Measurements from ENCODE around the gene UBE2O.

The UBE2O gene

DNA sequence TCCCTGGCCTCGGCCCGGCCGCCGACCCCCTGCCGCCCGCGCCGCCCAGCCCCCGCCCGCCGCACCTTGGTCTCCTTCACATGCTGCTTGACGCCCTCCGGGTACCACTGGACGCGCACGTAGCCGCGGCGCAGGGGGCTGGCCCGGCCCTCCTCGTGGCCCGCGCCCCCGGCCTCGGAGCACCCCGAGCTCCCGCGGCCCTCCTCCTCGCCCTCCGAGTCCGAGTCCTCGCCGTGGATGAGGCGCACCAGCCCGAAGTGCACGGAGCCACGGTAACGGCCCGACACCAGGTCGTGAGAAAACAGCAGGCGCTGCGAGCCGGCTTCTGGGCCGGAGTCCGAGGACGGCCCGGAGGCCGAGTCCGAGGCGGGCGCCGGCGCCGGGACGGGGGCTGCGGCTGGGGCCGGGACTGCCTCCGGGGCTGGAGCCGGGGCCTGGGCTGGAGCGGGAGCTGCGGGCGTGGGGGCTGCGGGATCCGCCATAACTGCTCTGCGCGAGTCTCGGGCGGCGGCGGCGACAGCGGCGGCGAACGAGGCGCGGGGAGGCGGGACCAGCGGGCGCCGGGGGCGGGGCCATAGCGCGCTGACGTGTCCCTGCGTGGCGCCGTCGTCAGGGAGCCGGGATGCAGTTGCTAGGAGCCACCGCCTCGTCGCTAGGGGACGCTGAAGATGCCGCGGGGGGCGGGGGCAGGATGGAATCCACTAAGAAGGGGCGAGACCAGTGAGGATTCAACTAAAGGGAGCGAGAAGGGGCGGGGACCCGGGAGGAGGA lies at the start of gene UBE2O:
UBE2O (minus strand) TSS at position 493 of the 771 bp plus-strand sequence; CDS start at position 482, 11 bp downstream.
- peak; percentile 96 for DNase-seq

DNA sequence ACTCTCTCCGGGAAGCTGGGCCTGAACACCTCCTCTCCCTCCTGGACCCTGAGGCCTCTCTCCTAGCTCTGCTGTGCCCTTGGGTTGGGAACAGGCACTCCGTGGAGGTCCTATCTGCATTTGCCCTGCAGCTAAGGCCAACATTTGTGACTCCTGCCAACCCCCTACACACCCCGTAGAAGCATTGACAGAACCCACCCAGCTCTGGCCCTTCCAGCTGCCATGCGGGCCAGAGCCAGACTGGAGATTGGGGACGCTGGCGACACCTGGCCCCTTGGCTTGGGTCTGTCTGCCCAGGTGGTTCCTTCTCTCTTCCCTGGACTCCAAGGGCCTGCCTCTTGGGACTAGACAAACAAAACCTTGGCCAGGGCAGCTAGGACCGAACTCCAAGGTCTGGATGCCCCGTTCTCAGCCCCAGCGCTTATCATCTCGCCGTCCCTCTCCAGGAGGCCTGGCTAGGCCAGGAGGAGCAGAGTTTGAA lies 48.9 kb upstream of the UBE2O start:
- no peak for DNase-seq

DNA sequence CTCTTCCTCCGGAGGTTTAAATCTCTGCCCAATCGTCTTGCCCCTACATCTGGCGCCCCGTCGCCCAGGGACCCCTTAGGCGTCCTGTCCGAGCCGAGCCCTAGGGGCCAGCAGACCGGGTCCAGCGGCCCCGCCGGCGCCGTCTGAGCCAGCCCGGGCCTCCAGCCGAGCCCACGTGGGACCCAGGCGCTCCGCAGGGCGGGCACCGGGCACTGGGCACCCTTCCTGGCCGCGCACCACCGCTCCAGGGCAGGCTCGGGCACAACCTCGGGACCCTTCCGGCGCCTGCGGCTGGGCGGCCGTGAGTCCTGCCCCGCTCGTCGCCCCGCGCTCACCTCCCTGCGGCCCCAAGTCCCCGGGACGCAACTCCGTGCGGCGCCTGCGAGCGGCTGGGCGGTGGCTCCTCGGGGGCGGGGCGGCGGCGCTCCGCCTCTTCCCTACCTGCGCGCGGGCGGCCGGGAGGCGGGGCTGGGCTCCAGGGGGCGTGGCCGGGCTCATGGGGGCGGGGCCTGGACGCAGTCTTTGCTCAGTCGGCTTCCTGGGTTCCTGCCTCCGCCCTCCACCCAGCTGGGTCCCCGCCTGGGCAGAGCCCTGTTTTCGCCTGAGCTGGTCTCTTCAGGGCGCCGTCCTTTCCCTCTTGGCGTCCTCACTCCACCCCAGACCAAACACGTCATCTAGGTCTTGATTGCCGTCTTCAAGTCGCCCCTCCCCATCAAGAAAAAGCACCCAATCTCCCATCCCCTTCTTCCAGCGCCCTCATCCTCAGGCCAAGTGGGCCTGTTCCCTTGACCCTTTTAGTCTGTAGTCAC lies 48.3 kb upstream of the UBE2O start, which contains the start of gene RHBDF2:
RHBDF2 (minus strand) TSS at position 406 of the 809 bp plus-strand sequence. CDS start 19,899 bp downstream, outside the sequence.
- peak; percentile 99 for DNase-seq

DNA sequence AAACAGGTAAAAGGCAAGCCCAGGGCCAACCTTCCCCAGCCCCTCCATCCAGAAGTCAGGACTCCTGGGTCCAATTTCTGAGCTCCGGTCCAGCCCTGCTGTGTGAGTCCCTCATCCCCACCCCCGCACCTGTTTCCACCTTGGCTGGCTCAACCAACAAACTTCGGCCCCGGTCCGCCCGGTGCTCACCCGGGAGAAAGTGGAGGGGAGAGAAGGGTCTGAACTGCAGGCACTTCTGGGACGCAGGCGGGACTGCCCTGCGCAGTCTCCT lies 47.7 kb upstream of the UBE2O start:
- no peak for DNase-seq

DNA sequence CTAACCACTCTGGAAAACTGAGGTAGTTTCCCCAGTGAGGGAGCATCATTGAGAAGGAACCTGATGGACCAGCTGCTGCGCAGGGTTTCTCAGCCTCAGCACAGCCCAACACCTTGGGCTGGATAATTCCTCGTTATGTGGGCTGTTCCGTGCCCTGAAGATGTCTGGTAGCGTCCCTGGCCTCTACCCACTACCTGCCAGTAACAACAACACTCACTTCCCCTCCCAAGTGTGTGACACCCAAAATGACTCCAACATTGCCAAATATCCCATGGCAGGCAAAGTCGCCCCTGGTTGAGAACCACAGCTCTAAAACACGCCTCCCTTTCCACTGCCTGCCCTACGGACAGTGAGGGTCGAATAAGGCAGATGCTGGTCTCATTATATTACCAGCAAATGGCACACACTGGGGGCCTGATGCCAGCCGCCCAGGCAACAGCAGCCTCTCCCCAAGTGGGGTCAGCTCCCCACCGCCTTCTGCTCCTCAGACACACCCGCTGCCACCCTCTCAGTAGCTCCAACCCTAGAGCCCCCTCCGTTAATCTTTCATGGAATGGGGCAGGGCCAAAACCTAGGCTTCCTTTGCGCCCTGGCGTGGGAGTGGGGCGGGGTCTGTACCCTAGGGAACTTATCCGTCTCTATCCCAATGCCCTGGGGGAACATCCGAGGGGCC lies 47.3 kb upstream of the UBE2O start:
- DNase-seq = no peak

DNA sequence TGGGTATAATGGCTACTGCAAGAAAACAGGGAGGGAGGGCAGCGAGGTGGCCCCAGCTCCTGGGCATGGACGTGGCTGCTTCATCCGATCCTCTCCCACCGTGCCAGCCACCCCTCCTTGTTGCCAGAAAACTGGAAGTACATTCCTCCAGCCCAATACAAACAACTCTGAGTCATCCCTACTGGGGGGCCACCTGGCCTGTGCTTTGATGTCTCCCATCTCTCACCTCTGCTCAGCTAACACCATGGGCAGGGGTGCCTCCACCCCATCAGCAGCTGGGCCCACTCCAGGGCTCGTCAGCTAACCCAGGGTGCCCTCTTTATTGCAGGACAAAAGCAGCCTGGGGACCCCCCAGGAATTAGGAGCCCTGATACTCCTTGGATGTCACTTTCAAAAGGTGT lies 46.3 kb upstream of the UBE2O start:
- no peak for DNase-seq

DNA sequence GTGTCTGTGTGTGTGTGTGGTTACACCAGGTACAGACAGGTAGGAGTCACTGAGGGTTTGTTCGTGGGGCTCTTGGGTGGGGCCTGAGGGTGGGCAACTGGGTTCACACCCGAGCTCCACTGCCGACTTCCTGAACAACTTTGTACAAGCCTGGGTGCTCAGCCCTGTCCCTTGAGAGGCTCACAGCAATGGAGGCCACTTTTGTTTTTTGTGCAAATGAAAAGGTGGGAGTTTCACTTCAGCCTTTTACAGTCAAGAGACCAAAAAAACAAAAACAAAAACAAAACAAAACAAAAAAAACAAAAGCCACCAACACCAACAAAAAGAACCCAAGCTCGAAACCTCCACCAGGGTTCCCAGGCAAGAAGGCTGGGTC lies 45.9 kb upstream of the UBE2O start:
- DNase-seq = no peak

DNA sequence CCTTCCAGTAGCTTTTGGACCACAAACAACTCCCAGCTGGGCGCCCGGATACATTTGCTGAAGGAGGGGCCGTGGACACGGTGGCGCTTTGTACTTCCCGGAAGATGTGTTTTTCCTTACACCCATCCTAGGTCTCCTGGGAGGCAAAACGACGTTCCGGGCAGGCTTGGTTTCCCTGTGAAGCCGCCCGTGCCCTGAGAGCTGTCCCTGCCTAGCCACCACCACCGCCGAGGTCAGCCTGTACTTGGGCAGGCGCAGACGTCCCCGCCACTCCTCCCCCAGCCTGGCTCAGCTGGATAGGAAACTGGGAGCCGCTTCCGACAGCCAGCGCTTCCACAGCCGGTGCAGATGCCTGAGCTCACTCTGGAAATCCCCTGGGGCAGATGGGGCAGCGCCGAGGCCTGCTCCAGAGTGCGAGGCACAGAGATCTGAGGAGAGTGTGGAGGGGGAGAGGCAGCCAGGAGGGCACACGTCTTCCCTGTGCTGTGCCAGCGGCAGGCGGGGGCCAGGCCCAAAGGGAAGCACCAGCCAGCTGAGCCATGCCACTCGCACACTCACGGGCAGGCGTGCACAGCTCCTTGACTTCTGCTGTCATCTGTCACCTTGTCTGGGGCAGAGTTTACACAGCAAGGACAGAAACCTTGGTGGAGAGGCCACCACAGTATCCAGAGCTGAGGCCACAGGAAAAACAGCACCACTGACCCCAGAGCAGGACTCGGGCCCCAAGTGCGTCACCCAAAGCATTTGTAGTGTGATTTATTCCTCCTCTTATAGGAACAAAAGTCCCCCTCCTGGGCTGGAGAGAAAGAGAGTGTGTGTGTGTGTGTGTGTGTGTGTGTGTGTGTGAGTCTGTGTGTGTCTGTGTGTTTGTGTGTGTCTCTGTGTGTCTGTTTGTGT lies 45.3 kb upstream of the UBE2O start:
- no peak for DNase-seq

DNA sequence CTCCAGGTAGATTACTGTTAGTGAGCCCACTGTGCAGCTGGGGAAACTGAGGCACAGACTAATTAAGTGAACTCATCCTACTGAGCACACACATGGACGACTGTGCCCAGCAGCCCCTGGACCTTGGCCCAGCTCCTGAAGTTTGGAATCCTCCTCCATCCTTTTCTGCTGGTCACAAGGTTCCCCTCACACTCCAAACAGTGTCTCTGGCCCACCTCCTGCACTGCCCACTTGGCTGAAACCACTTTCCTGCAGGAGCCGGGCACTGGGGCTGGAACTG lies 44.7 kb upstream of the UBE2O start:
- no peak for DNase-seq

DNA sequence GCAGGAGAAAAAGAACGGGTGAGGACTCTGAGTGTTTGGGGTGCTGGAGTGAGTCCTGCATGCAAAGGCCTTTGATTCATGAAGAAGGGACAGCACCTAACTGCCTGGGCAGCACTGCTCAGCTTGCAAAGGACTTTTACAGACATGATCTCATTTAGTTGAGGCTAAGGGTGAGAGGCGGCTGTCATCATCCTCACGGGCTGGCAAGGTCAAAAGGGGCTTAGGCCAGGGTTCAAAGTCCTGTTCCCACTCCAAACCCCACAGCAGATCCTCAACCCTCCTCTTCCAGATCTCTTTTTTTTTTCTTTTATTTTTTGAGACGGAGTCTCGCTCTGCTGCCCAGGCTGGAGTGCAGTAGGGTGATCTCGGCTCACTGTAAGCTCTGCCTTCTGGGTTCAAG lies 43.5 kb upstream of the UBE2O start:
- no peak for DNase-seq

DNA sequence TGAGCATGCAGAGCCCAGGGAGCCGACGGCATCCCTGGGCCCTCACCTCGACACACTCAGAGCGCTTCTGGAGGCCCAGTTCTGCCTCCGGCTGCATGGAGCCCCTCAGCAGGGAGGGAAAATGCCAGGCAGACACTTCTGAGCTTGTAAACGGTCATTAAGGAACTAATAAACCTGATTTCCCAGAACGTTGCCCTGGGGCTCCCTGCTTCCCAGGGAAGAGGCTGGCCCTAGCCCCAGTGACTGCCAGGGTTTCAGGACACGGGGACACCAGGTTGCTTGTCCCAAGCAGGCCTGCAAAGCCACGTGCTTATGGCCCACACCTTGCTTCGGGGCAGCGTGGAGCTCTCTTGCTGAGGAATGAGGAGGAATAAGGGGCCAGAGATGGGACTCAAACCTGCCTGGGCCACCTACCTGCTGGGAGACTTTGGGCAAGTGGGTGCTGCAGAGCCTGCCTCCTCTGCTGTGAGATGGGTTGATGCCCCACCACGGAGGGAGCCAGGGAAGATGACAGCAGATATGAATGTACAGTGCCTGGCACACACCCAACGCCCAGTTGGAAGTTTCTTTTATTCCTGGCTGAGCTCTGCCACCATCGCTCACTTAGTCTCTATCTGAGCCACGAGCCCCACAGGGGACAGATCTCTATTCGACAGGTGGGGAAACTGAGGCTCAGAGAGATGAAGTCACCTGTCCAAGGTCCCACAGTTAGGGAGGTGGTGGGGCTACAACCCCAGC lies 42.9 kb upstream of the UBE2O start:
- no peak for DNase-seq

DNA sequence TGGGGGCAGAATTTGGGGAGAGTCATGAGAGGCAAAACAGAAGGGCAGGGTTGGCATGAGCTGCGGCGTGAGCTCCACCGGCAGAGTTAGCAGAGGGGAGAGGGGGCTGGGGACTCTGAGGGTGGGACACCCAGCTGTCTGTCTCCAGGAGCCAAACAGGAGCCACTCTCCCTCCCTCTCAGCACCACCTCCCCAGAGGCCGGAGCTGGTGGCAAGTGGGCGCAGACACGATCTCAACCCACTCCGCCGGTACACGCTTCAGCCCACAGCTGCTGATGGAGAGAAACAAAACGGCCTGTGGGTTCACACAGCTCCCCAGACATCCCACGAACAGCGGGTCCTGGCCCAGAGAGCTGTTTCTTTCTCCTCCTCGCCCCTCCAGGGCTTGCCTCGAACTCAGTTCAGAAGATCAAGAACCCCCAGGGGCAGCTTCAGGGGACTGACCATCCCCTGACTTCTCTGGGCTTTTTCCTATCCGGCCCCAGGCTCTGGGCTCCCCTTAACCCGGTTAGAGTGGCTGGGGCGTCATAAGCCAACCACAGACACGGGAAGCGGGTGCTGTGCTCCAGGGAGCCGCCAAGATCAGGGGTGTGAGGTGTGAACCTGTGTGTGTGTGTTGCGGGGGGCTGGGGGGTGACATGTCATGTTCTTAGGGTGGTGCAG lies 40.7 kb upstream of the UBE2O start:
- peak; percentile 45 for DNase-seq

DNA sequence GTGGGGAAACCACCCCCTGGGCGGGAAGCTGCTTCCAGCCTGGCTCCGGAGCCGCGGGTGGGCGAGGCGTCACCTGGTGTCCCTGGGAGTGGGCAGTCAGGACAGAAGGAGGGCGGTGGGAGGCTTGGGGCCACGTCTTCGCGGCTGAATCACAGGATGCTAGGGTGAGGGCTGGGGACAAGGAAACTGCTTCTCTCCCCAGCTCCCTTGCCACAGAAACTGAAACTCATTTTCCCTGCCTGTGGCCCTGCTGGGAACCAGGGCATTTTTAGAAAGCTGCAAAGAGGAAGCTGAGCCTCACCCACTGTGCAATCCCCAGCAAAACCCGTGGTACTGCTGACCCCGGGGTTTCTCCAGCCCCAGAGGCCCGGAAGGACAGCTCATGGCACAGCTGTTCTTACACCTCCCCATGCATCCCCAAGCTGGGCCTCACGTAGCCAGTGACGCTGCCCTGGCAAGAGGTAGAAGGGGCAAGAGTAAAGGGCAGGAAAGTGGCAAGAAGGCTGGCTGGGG lies 40.1 kb upstream of the UBE2O start:
- DNase-seq = peak; percentile 69

DNA sequence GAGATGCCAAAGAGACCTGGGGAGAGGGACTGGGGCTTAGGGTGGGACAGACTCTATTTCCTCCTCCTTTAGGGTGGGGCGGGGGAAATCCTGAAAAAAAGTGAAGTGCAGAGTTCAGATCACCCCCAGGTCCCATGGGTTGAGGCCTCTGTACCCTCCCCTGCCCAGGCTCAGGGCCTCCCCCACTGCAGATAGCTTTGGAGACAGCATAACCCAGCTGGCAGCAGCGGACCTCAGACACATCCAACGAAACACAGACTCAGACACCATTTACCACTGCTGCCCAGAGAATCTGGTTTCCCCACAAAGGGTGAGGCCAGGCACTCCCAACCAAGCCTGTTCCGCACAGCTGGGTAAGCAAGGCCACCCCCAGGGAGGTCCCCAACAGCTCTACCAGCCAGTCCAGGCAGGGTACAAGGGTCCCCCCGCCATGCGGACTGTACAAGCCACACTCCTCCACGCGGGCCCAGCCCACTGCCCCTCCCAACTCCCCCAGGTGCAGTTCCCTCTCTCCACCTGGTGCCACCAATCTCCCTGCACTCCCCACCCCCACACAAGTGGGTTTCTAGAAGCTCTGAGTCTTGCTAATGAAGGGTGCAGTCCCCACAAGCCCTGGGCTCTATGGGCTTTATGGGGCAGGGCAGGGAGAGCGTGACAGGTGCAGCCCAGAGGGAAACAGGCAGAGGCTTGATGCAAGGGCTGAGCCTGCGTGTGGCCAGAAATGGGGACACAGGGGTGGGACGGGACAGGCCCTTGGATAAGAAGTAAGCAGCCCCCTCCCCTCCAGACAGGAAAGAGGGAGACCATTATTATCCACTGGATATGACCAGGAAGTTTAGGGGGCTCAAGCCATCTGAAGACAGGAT lies 39.4 kb upstream of the UBE2O start:
- DNase-seq = peak; percentile 44

DNA sequence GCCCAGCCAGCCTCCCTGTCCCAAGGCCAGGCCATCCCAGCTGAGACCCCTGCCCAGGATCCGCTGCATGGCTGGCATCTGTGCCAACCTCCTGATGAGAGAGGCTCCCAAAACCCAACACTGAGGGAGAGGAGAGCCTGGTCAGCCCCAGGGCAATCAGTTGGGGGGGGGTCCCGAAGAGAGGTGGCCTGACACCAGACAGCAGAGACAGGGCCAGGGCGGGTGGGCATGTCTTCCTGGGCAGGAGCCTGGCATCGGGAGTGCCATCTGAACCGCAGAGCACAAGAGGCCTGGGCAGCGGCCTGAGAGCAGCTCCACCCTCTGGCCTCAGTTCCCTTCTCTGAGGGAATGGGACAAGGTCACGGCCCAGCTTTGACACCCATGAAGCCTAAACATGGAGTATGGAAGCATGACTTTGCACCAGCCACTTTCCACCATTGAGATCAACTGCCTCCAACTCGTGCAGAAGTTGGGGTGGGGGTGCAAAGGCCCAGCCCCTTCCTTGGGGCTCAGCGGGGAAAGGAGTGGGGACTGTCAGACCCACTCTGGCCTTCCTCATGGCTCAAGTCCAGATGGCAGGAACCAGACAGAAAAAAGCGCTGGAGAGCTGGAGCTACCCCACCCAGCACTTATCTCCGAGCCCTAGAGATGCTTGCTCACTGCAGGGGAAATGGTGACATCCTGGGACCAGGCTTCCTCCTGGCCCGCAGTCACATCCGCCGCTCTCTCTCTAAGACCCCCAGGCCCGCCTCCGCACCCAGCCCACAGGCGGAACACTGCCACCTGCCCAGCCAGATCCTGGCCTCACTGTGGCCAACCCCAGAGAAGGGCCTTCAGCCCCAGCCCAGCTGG lies 38.5 kb upstream of the UBE2O start:
- no peak for DNase-seq

DNA sequence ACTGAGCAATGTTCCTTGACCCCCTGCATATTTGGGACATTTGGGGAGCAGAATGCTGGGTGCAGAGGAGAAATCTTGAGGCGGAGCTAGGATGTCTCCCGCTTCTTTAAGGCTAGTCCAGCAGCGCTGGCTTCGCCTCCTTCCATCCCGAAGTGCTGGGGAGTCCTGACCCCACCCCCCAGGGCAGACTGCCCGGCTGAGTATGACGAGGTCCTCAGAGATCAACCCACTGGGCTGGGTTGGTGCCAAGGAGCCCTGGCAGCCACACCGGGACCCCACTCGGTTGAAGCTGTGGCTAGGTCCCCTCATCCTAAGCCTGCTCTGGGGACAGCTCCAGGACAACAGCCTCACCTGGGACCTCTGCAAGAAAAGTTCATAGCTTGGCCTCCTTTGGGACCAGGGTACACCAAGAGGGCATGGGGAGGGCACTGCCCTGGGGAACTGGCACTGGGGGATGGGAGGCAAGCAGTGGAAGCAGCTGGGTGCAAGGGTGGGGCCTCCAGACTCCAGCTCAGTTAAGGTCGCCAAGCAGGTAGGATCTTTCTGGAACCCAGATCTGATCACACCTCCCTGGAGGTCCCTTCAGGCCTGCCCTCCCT lies 37.3 kb upstream of the UBE2O start:
- no peak for DNase-seq

DNA sequence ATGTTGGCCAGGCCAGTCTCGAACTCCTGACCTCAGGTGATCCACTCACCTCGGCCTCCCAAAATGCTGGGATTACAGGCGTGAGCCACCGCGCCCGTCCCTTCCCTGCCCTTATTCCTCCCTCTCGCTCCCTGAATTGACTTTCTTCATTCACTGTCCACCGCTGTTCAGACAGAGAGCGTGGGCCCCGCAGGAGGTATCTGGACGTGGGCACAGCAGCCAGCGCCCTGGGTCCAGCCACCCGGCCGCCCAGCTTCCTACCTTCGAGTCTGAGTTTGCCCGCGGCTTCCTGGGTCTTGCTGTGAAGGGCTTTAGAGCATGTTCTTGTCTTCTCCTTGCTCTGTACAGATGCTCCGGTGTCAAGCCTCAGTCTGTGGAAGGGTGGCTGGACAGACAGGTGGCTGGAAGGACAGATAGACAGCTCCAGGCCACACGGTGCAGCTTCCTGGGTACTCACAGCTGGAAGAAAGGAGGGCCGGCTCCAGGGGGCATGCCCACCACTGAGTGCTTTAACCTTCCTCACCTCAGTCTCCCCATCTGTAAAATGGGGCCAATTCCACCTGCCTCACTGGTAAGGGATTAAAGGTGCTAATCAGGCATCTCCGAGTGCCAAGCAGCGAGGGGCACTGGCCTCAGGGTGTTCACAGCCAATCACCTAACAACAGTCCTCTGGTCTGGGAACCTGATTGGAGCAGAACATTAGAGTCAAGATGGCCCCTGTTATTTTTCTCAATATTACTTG lies 34.7 kb upstream of the UBE2O start:
- DNase-seq = no peak

DNA sequence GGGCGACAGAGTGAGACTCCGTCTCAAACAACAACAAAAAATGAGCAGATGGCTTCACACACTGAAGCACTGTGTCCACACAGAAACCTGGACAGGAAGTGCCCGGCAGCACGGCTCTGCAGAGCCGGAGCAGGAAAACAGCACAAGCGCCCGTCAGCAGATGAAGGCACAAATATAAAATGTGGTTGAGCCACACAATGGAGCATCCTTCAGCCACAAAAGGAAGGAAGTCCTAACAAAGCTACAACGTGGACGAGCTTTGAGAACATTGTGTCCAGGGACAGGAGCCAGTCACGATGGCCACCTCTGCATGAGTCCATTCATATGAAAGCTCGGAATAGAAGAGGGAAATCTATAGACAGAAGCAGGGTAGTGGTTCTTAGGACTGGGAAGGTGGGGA lies 32.6 kb upstream of the UBE2O start:
- no peak for DNase-seq

Data from stimulated activated CD8-positive, alpha-beta memory T cell treated with anti-CD3 and anti-CD28 coated beads, Interleukin-4, amount 100 ng/mL, for 48 hours (primary cell).